ENCODE results near the gene CIB1. TPM values are rescaled to one million over a fixed set of nuclear protein-coding genes. Genes with fewer than 3 reads are reported as not detected.
A peak's percentile ranks its signal among the peaks of the same experiment; 100 is the strongest.
"Not testable (repeated sequence)": the region's sequence is repeated elsewhere in the genome, so short reads cannot be mapped to it uniquely, and the experiment has no call there.

The CIB1 gene
- total RNA-seq, 1 experiment from 2014 or later = 30.1 TPM

DNA sequence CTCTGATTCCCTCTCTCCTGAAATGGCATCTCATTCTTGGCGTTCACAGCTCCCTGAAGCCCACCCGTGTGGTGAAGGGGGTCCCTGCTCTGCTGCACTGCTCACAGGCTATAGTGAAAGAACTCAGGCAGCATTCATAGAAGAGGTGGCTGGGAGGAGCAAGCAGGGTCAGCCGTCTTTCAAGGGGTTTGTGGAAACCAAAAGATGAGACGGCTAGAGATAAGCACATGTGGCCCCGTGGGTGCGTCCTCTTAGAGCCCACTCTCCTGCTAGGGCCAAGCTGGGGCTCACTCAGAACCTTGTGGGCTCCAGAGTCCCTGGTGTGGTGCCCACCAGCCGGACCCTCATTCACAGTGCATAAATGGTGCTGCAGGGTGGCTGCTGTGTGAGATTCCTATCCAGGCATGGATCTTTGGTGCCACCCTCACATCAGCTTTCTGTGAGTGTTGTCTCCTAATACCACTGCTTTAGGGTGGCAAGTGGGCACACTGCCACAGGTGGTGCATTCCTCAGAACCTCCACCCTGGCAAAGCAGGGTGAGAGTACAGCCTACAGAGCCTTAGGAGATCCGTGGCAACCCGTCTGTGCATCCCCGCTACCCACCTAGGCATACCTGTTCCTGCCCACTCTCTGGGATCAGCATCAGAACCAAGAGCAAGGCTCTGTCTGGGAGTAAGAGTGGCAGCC is 43.8 kb downstream of the CIB1 start:
- Histone ChIP-seq H3K4me3 (no peak overlapping the region), H3K27ac (no peak overlapping the region), H3K4me1 (replicated peaks) (peaks cover 11% of the 10 kb centered on the region), H3K9me3 (replicated peaks) (no peaks in the 10 kb centered on the region), H3K27me3 (replicated peaks) (no peaks in the 10 kb centered on the region), H3K36me3 (no peaks in the 10 kb centered on the region)
- no peak for DNase-seq (ENCODE audit: low read depth in 1 of 2, low spot score in 2 of 2)

DNA sequence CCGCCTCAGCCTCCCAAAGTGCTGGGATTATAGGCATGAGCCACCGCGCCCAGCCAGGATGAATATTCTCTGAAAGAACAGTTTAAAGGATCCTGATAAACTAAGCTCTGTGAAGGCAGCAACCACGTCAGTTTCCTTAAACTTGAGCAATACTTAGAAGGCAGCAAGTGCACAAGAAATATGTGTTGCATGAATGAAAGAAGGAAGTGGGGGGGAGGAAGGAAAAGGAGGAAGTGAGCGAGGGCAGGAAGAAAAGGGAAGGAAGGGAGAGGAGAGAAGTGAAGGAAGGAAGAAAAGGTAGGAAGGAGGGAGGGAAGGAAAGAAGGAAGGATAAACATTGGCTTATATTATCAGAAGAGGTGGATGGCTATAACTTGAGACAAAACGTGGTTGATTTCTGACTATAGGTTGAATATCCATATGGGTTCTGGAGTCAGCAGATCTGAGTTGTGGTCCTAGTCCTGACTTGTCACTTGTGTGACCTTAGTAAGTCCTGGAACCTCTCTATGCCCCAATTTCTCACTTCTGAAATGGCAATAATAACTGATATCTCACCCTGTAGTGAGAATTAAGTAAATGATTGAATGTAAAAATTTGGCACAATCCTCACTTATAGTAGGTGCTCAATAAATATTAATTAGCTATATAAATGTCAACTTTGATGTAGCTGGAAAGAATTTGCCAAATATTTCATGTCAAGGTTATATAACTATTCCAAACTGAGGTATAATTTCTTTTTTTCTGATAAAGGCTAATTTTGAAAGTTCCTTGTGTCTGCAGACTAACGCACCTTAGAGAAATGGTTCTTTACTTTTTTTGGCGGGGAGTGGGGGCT is 44.6 kb downstream of the CIB1 start:
- no peaks in the 10 kb centered on the region for H3K9me3 ChIP-seq (replicated peaks)
- no peak for DNase-seq (ENCODE audit: low read depth in 1 of 2, low spot score in 2 of 2)
- H3K27ac ChIP-seq = no peak overlapping the region

DNA sequence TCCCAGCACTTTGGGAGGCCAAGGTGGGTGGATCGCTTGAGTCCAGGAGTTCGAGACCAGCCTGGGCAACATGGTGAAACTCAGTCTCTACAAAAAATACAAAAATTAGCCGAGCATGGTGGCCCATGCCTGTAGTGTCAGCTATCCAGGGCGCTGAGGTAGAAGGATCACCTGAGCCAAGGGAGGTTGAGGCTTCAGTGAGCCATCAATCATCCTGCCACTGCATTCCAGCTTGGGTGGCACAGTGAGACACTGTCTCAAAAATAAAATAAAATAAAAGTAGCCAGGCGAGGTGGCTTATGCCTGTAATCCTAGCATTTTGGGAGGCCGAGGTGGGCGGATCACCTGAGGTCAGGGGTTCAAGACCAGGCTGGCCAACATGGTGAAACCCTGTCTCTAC is 45.7 kb downstream of the CIB1 start:
- H3K4me3 ChIP-seq; H3K27ac ChIP-seq; H3K9me3 ChIP-seq (replicated peaks); H3K27me3 ChIP-seq (replicated peaks); DNase-seq (ENCODE audit: low read depth in 1 of 2, low spot score in 2 of 2); H3K36me3 ChIP-seq: not testable (repeated sequence)
- peaks cover 21% of the 10 kb centered on the region for H3K4me1 ChIP-seq (replicated peaks)

More for the DNA sequence above, 44.6 kb downstream of the CIB1 start:
- H3K4me1 ChIP-seq (replicated peaks) = peaks cover 16% of the 10 kb centered on the region
- H3K4me3 ChIP-seq = no peak overlapping the region
- H3K27me3 ChIP-seq (replicated peaks) = no peaks in the 10 kb centered on the region
- no peaks in the 10 kb centered on the region for H3K36me3 ChIP-seq

DNA sequence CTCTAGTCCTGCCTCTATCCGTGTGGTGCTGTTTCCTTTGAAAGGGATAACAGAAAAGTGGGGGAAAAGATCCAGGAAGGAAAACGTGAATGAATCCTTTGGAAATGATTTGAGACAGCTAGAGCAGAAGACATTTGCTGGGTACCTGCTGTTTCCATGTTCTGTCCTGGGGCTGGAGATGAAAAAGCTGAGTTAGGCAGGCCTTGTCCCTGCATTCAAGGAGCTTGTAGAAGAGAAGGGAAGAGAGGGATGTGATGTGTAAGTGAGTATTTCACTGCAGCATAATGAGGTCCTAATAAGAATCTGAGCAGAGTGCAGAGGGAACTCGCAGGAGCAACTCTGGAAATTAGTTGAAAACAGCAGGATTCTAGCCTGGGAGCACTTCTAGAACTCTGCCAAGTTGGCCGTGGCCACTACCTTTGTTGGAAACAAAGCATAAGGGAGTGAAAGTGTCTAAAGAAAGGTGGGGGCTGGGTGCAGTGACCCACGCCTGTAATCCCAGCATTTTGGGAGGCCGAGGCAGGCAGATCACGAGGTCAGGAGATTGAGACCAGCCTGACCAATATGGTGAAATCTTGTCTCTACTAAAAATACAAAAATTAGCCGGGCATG is 46.4 kb downstream of the CIB1 start:
- H3K27ac ChIP-seq = no peak overlapping the region
- no peaks in the 10 kb centered on the region for H3K27me3 ChIP-seq (replicated peaks)
- no peaks in the 10 kb centered on the region for H3K36me3 ChIP-seq
- H3K4me3 ChIP-seq = no peak overlapping the region
- no peak for DNase-seq (ENCODE audit: low read depth in 1 of 2, low spot score in 2 of 2)
- peaks cover 21% of the 10 kb centered on the region for H3K4me1 ChIP-seq (replicated peaks)
- no peaks in the 10 kb centered on the region for H3K9me3 ChIP-seq (replicated peaks)

DNA sequence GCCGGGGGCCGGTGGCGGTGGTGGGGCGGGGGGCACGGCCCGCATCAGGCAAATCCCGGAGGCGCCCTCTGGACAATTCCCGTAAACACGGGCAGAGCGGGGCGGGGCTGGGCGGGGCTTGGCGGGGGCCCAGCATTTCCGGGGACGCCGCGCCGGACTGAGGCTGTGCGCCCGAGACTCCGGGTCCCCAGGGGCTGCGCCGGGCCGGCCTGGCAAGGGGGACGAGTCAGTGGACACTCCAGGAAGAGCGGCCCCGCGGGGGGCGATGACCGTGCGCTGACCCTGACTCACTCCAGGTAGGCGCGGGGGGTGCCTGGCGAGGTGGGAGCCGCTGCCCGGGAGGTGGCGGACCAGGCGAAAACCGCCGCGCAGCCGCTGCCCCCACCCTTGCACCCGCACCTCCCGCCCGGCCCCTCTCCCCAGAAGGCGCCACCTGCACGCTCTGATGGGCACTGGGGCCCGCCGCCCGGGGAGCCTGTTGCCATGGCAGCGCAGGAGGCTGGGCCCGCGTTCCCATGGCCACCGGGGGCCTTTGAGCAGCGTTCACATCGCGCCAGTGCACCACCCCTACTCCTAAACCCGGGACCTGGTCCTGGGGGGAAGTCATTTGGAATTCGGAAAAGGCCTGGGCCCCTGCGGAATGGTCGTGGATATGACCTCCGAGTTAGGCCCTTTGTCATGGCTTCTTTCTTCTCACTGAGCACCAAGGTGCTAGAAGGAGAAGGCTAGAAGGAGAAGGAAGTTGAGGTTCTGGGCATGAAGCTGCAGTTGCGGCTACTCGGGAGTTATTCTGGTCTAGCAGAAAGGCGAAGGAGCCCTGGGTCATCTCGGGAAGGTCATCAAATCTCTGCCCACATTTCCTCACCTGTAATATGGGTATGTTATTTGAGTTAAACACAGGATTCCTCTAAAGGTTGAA is 48.7 kb downstream of the CIB1 start:
- no peaks in the 10 kb centered on the region for H3K27me3 ChIP-seq (replicated peaks)
- peaks cover 15% of the 10 kb centered on the region for H3K4me1 ChIP-seq (replicated peaks)
- H3K9me3 ChIP-seq (replicated peaks) = no peaks in the 10 kb centered on the region
- peak; percentile 59 to 65 for DNase-seq (ENCODE audit: low read depth in 1 of 2, low spot score in 2 of 2)
- H3K27ac ChIP-seq = peak overlapping the region; percentile 35; the same call in 1 of the 2 replicates
- peak overlapping the region; percentile 70 for H3K4me3 ChIP-seq
- H3K36me3 ChIP-seq = no peaks in the 10 kb centered on the region

DNA sequence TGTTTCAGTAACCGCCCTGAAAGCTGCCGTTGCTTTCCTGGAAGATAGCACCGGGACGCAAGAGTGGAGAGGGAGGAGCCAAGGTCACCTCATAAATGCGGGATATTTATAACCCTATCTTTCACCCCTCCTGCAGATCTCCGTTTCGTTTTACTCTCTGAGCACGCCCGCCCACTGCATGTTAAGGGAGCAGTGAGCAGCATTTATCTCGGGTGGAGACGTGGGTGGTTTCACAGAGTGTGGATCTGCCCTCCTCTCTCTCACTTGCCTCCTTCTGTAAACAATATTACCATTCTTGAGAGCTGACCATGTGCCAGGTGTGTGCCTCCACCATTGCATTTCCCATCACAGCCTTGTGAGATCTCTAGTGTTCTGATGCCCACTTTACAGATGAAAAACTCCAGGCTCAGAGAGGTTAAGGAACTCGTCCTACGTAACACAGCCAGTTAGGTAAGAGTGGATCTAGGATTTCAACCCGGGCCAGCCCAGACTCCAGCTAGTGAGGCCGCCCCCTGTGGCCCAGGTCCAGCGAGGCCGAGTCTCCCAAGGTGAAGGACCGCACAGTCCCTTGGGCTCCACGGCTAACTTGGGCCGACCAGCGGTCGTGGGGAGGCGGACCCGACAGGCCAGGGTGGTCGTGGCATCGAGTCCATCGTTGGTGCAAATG is 49.5 kb downstream of the CIB1 start:
- peaks cover 15% of the 10 kb centered on the region for H3K4me1 ChIP-seq (replicated peaks)
- no peaks in the 10 kb centered on the region for H3K9me3 ChIP-seq (replicated peaks)
- peak overlapping the region; percentile 70 for H3K4me3 ChIP-seq
- H3K36me3 ChIP-seq = no peaks in the 10 kb centered on the region
- no peaks in the 10 kb centered on the region for H3K27me3 ChIP-seq (replicated peaks)
- peak overlapping the region; percentile 35; the same call in 1 of the 2 replicates for H3K27ac ChIP-seq
- peak; percentile 53 to 63 for DNase-seq (ENCODE audit: low read depth in 1 of 2, low spot score in 2 of 2)

DNA sequence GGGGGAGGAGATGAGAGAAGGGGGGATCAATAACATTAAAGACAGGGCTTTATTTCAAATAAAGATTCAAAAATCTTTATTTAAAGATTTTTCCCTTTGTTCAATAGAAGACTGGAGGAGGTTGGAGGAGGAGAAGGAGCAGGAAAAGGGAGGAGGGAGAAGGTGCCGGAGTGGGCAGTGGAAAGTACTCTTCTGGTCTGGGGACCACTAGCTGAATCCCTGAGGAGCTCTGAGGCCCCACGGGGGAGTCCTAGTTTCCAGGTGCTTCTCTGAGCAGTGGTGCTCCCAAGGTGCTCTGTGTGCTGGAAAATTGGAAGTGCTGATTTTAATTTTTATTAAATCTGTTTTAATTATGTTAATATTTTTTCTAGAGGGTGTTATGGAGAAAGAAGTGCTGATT is 52.0 kb downstream of the CIB1 start:
- H3K36me3 ChIP-seq = no peaks in the 10 kb centered on the region

More for the DNA sequence above, 52.0 kb downstream of the CIB1 start:
- H3K4me3 ChIP-seq = no peak overlapping the region
- H3K4me1 ChIP-seq (replicated peaks) = peaks cover 15% of the 10 kb centered on the region
- no peak for DNase-seq (ENCODE audit: low read depth in 1 of 2, low spot score in 2 of 2)
- no peaks in the 10 kb centered on the region for H3K27me3 ChIP-seq (replicated peaks)
- no peaks in the 10 kb centered on the region for H3K9me3 ChIP-seq (replicated peaks)
- no peak overlapping the region for H3K27ac ChIP-seq

Other genes starting within 250 kb of the CIB1 start
- gene ZNF710, start 232.6 kb downstream of the CIB1 start, total RNA-seq (2014; rRNA removed; shearing (Covaris generic)) = 2.4 and 7.3 TPM in 2 replicates
- 45.0 and 66.6 TPM in 2 replicates for gene IDH2, start 131.5 kb downstream of the CIB1 start, total RNA-seq (2014; rRNA removed; shearing (Covaris generic))
- gene SEMA4B, start 32.6 kb downstream of the CIB1 start, total RNA-seq (2014; rRNA removed; shearing (Covaris generic)) = 5.6 and 17.8 TPM in 2 replicates
- 2.3 and 4.3 TPM in 2 replicates for gene GDPGP1, start 268 bp upstream of the CIB1 start, total RNA-seq (2014; rRNA removed; shearing (Covaris generic))
- not detected in 2 replicates for gene TTLL13, start 15.6 kb upstream of the CIB1 start, total RNA-seq (2014; rRNA removed; shearing (Covaris generic))
- gene NGRN, start 31.7 kb upstream of the CIB1 start, total RNA-seq (2014; rRNA removed; shearing (Covaris generic)) = 138 and 157 TPM in 2 replicates
- 0.66 and 4.1 TPM in 2 replicates for gene ZNF774, start 118.3 kb upstream of the CIB1 start, total RNA-seq (2014; rRNA removed; shearing (Covaris generic))
- 163 and 235 TPM in 2 replicates for gene IQGAP1, start 154.3 kb upstream of the CIB1 start, total RNA-seq (2014; rRNA removed; shearing (Covaris generic))

All from SJSA1 (cell line).